Measurements from ENCODE around the gene FANCE. TPM values are rescaled to one million over a fixed set of nuclear protein-coding genes. Genes with fewer than 3 reads are reported as not detected.

The FANCE gene
- 4.8 and 10.8 TPM in 2 replicates for total RNA-seq

GRCh38 chr6:35452183-35453090 lies at the start of gene FANCE:
Gene FANCE (plus strand): TSS chr6:35452338. CDS start chr6:35452546, 208 bp downstream.

GRCh38 chr6:35468181-35468979 lies 16.2 kb downstream of the FANCE start, which contains the start of gene RPL10A:
Gene RPL10A (plus strand): TSS chr6:35468401. CDS start chr6:35468435, 34 bp downstream.

GRCh38 chr6:35496841-35497570 lies 44.9 kb downstream of the FANCE start, which contains the start of gene TEAD3:
Gene TEAD3 (minus strand): TSS chr6:35497079.

GRCh38 chr6:35512740-35513139 lies 60.6 kb downstream of the FANCE start, which contains the start of gene TULP1:
Gene TULP1 (minus strand): TSS chr6:35512896. CDS start chr6:35512858, 38 bp downstream.

Other genes with a start within 250 kb of the FANCE start
- gene SCUBE3, start 238.4 kb upstream of the FANCE start, total RNA-seq, result 2.3 and 3.4 TPM in 2 replicates
- 18.7 and 26.9 TPM in 2 replicates for gene ZNF76, start 192.6 kb upstream of the FANCE start, total RNA-seq
- 2.6 and 3.2 TPM in 2 replicates for gene DEF6, start 154.5 kb upstream of the FANCE start, total RNA-seq
- 18.1 and 20.9 TPM in 2 replicates for gene PPARD, start 109.8 kb upstream of the FANCE start, total RNA-seq
- gene RPL10A, start 16.1 kb downstream of the FANCE start, total RNA-seq, result 1,601 and 1,898 TPM in 2 replicates
- gene TEAD3, start 44.7 kb downstream of the FANCE start, total RNA-seq, result 22.2 and 32.2 TPM in 2 replicates
- not detected in 2 replicates for gene TULP1, start 60.6 kb downstream of the FANCE start, total RNA-seq
- gene FKBP5, start 236.6 kb downstream of the FANCE start, total RNA-seq, result 48.2 and 81.6 TPM in 2 replicates

Data from mesangial cell (primary cell).